Stimulated activated CD4-positive, alpha-beta T cell treated with anti-CD3 and anti-CD28 coated beads, Interleukin-4, amount 100 ng/mL, for 24 hours (primary cell): ENCODE results near the gene STAT5B.

Source experiments
- DNase-seq: peaks from one replicate; pipeline ENCODE4 v3.0.0-alpha.2; 2020

STAT5B gene

DNA sequence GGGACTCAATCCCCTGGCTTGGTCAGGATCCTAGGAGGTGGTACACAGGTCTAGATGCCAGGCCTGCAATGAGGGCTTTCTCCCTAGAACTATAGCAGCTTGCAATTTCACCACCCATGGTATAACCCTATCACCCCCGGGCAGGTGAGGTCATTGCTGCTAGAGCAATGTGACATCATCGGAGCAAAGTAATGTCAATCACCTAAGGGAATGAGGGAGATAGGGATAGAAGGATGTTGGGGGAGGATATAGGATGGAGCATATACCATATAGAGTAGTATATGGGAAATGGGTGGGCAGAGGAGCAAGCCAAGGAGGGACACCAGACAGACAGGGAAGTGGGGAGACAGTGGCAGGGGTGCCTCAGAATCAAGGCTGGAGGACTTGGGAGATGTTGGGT lies 98.5 kb downstream of the STAT5B start:
- DNase-seq = no peak

DNA sequence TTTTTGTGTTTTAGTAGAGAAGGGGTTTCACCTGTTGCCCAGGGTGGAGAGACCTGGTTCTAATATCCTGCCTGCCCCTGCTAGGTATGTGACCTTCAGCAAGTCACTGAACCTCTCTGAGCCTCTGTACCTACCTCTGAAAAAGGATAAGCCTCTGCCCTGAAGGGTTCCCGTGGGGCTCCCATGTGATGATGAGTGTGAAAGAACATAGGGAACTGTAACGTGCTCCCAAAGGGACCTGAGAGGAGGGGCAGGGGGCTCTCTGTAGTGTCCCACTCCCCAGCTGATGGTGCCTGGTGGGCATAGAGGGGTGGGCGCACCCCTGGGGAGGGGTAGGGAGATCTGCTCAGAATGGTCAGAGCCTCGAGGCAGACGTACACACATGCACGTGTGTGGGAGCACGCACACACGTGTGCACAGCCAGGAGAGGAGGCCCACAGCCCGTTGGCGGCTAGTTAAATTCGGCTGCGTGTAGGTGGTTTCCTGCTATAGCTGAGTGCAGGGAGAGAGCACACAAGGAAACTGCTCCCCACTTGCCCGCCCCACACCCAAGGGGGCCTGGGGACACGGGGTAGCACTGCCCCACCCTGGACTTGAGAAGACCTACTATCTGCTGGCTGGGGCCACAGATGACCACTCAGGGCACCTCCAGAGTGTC lies 101.9 kb downstream of the STAT5B start:
- no peak for DNase-seq

DNA sequence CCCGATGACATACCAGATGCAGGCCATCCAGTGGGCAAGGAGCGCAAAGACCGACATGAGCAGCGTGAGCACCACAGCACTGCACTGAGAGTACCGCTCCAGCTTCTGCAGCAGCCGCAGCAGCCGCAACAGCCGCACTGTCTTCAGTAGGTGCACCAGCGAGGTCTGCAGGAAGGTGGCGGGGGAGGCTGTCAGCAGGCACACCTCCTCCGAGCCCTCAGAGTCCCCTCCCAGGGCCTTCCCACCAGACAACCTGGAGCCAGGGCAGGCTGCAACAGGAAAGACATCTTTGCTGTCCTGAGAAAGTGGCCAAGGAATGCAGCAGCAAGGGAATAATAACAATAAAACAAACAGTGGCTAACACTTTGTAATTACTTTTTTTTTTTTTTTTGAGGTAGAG lies 104.4 kb downstream of the STAT5B start:
- DNase-seq = no peak

- no peak for DNase-seq
Observed at GRCh38 chr17:42169351-42169750, 106.8 kb downstream of the STAT5B start.

DNA sequence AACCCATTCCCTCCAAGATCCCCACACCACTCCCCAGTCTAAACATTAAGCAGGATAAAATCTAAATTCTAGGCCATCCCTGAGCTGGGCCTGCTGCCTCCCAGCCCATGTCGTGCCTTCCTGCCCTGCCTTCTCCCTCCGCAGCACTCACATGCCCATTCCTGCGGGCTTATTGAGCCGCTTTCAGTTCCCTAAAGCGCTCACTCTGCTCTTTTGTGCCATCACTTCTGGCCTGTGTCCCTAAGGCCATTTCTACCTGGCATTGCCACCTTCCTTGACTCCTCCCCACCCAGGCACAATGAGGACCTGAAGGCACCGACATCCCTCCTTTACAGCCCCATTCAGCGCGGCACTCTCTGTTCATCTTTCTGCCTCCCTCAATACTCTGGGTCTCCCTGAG lies 108.4 kb downstream of the STAT5B start:
- no peak for DNase-seq

GRCh38 chr17:42166196-42166763 lies 109.9 kb downstream of the STAT5B start:
- DNase-seq = no peak

DNA sequence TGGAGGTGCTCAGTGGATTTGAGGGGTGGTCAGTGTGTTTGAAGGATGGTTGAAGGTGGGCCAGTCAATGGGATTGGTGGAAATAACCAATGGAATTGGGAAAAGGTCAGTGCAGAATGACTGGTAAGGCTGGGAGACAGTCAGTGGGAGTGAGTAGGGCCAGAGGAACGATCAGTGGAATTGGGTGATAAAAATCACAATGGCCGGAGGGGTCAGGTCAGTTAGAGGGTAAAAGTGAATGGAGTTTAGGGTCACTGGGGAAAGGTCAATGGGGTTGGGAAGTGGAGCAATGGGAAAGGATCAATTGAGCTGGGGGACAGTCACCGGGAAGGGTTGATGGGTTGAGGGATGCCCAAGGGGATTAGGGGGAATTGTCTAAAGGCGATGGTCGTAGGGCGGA lies 110.4 kb downstream of the STAT5B start:
- no peak for DNase-seq

DNA sequence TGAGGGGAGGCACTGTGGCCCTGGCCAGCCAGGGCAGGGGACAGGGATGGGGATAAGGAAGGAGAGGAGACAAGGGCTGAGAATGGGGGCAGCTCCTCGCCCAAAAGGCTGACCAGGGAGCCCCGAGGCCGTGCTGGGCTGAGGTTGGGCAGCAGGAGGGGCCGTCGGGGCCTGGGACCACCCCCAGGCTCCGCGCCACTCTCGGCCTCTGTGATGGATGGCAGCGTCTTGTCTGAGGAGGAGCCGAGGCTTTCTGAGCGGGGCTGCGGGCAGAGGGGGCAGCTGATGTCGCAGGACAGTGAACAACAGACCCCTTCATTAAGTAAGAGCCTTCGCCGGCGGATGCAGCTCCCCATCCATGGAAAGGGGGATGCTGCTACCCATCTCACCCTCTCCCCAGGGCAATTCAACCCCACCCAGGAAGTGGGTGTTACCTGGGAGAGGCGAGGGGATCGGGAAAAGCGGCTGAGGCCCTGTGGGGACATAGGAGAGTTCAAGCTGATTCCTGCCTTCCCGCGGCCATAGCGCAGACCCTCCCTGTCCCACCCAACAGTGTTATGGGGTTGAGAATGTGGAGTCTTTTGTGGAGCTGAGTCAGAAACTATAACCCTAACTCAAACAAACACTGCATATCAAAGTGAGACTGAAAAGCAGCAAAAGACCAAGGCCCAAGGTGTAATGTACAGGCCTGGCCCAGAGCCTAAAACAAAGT lies 112.3 kb downstream of the STAT5B start:
- no peak for DNase-seq

GRCh38 chr17:42163113-42163512 lies 113.1 kb downstream of the STAT5B start:
- peak; percentile 47 for DNase-seq

- no peak for DNase-seq
Observed at GRCh38 chr17:42160531-42160910, 115.7 kb downstream of the STAT5B start.

- no peak for DNase-seq
Observed at GRCh38 chr17:42159796-42160530, 116.2 kb downstream of the STAT5B start.

GRCh38 chr17:42155614-42156045 lies 120.6 kb downstream of the STAT5B start:
- DNase-seq = no peak

DNA sequence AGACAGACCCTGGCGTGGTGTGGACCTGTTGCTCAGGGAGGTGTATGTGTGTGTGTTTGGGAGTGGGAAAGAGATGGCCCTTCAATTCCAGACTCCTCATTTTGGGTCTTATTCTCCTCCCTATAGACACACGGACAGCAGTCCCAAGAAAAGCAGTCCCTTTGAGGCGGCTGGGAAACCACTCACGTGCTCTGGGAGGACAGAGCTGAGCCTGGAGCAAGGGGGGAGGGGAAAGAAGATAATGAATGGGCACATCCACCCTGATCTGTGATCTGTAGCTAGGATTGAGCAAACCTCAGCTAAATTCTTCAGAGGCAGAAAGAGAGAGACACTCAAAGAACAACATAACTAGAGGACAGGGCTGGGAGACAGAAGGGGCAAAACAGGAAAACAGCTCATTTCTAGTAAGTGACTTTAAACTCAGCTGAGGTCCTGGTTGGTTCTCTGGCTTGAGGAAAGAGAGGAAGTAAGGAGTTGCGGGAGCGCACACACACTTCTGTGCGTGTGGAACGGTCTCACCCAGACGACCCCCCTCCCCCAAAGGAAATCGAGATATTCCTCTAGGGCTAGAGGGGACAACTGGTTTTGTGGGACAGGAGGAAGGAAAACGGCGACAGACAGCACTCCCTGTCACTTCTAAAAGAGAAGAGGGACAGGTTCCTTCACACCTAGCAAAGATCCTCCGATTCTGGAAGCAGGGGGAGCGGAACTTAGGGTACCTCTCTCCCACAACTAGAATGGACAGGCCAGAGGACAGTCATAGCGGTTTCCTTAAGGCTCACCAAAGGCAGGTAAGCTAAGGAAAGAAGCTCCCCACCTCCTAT lies 122.1 kb downstream of the STAT5B start:
- no peak for DNase-seq
